Panc1 (cell line): ENCODE data around the gene TMEM134. TPM values are rescaled to one million over a fixed set of nuclear protein-coding genes. Genes with fewer than 3 reads are reported as not detected.

ENCODE experiments used
- ATAC-seq: fragments of 200-7000 bp; cut with Tn5 transposase; 2 replicates; pipeline ENCODE4 v1.9.1; 2020; ENCODE audit warnings: mild to moderate bottlenecking, moderate library complexity
- BruUV-seq: library from RNA; stranded (reverse); fragments of 400-500 nt; replicated peaks from 2 replicates; lab custom pipeline; 2021; lab: Mats Ljungman, UMichigan
- CTCF ChIA-PET: fragments of 300-600 bp; sonication (Branson Sonifier 250); formaldehyde crosslinking; loops from one replicate; lab custom pipeline; 2022; ENCODE audit warnings: antibody characterized with exemption; lab: Charles Lee
- POLR2A ChIA-PET: fragments of 300-600 bp; sonication (Branson Sonifier 250); formaldehyde crosslinking; loops from one replicate; lab custom pipeline; 2022; ENCODE audit warnings: antibody characterized with exemption; lab: Charles Lee
- DNase-seq: peaks from one replicate; pipeline ENCODE4 v3.0.0-alpha.2; 2010; ENCODE audit warnings: low read depth, low spot score
- H3K27ac ChIP-seq: 2 replicates; pipeline ENCODE4 v1.5.1; 2011; ENCODE audit warnings: mild to moderate bottlenecking, low read length, inconsistent platforms
- H3K27me3 ChIP-seq: fragments of 200-500 bp; sonication (Bioruptor generic); 2 replicates; pipeline ENCODE4 v1.6.0; 2014; ENCODE audit warnings: low read length, inconsistent platforms; ENCODE audit not compliant: control insufficient read depth, insufficient read depth
- H3K36me3 ChIP-seq: fragments of 200-500 bp; sonication (Bioruptor generic); 2 replicates; pipeline ENCODE4 v1.5.1; 2014; ENCODE audit warnings: inconsistent platforms, mild to moderate bottlenecking, low read length, moderate library complexity; ENCODE audit not compliant: control insufficient read depth, insufficient read depth
- H3K4me1 ChIP-seq: 2 replicates; pipeline ENCODE4 v1.5.1; 2011; ENCODE audit warnings: inconsistent platforms, mild to moderate bottlenecking, low read length, moderate library complexity; ENCODE audit not compliant: control insufficient read depth, insufficient read depth
- H3K4me3 ChIP-seq, 2 experiments: 2 replicates each; pipeline ENCODE4 v1.5.1; 2011 to 2012; ENCODE audit warnings: low read depth in 2 of 2, low read length in 2 of 2, mild to moderate bottlenecking in 2 of 2, inconsistent platforms in 1 of 2, moderate library complexity in 1 of 2
- H3K9me3 ChIP-seq: fragments of 200-500 bp; sonication (Bioruptor generic); 2 replicates; pipeline ENCODE4 v1.5.1; 2014; ENCODE audit warnings: low read depth, mild to moderate bottlenecking, inconsistent platforms, low read length, moderate library complexity; ENCODE audit not compliant: control insufficient read depth, insufficient read depth
- POLR2AphosphoS5 ChIP-seq: IDR thresholded peaks from 2 replicates; pipeline ENCODE4 v1.6.1; 2012; ENCODE audit warnings: mild to moderate bottlenecking, low read depth, low read length, moderate library complexity
- REST ChIP-seq, 2 experiments: IDR thresholded peaks; 2 replicates each; pipeline ENCODE4 v1.6.1; 2011 to 2012; ENCODE audit warnings: low read depth in 2 of 2, control low read depth in 1 of 2, low read length in 1 of 2, mild to moderate bottlenecking in 1 of 2, moderate library complexity in 1 of 2; ENCODE audit not compliant: insufficient read depth in 1 of 2
- SIN3A ChIP-seq: IDR thresholded peaks from 2 replicates; pipeline ENCODE4 v1.6.1; 2012; ENCODE audit warnings: low read depth, mild to moderate bottlenecking, low read length, moderate library complexity, borderline replicate concordance; ENCODE audit not compliant: insufficient read depth
- TCF7L2 ChIP-seq: IDR thresholded peaks from 2 replicates; pipeline ENCODE4 v1.6.1; 2011; ENCODE audit warnings: mild to moderate bottlenecking, low read depth, low read length, inconsistent platforms
- in situ Hi-C: cut with HindIII; loops from 2 replicates; pipeline ENCODE4 v1.10.0; 2016; ENCODE audit warnings: low sequenced_read_pairs, low pct_unique_long_range_greater_than_20kb
- intact Hi-C: fragments of 100-400 bp; cut with micrococcal nuclease; formaldehyde crosslinking; loops from one replicate; pipeline ENCODE4 v1.10.0; 2022; ENCODE audit not compliant: unreplicated experiment
- total RNA-seq: library from RNA; stranded (reverse); gene quantifications from one replicate; pipeline ENCODE4 v1.2.1, GENCODE V29; 2021; ENCODE audit not compliant: unreplicated experiment
- TF ChIP-seq, protein P1 (sequence below): fragments of 450-650 bp; IDR thresholded peaks from 2 replicates; pipeline ENCODE4 v1.5.1; 2017; ENCODE audit warnings: mild to moderate bottlenecking

TMEM134 gene
- total RNA-seq, 1 experiment from 2014 or later: 65.0 TPM

- ATAC-seq: no peak
- POLR2A ChIA-PET: no interaction called here
- Histone ChIP-seq H3K4me3 (no peak overlapping the region), H3K9me3 (no peaks in the 10 kb centered on the region), H3K36me3 (no peaks in the 10 kb centered on the region), H3K27ac (no peak overlapping the region), H3K4me1 (no peaks in the 10 kb centered on the region), H3K27me3 (no peaks in the 10 kb centered on the region)
- intact Hi-C loops (no loop called here), in situ Hi-C loops (no loop called here)
- TF ChIP-seq TCF7L2 (no peak), SIN3A (no peak), REST (IDR thresholded peaks at IDR 0.05; ENCODE audit: insufficient read depth in 1 of 2, low read depth in 2 of 2, low read length in 1 of 2) (no peak), POLR2AphosphoS5 (no peak)
- TF ChIP-seq, protein P1, sequence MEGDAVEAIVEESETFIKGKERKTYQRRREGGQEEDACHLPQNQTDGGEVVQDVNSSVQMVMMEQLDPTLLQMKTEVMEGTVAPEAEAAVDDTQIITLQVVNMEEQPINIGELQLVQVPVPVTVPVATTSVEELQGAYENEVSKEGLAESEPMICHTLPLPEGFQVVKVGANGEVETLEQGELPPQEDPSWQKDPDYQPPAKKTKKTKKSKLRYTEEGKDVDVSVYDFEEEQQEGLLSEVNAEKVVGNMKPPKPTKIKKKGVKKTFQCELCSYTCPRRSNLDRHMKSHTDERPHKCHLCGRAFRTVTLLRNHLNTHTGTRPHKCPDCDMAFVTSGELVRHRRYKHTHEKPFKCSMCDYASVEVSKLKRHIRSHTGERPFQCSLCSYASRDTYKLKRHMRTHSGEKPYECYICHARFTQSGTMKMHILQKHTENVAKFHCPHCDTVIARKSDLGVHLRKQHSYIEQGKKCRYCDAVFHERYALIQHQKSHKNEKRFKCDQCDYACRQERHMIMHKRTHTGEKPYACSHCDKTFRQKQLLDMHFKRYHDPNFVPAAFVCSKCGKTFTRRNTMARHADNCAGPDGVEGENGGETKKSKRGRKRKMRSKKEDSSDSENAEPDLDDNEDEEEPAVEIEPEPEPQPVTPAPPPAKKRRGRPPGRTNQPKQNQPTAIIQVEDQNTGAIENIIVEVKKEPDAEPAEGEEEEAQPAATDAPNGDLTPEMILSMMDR: no peak
- CTCF ChIA-PET: no interaction called here
- DNase-seq: no peak
- BruUV-seq: no TSS peak
Measured at GRCh38 chr11:67498544-67498972, 29.5 kb upstream of the TMEM134 start.

DNA sequence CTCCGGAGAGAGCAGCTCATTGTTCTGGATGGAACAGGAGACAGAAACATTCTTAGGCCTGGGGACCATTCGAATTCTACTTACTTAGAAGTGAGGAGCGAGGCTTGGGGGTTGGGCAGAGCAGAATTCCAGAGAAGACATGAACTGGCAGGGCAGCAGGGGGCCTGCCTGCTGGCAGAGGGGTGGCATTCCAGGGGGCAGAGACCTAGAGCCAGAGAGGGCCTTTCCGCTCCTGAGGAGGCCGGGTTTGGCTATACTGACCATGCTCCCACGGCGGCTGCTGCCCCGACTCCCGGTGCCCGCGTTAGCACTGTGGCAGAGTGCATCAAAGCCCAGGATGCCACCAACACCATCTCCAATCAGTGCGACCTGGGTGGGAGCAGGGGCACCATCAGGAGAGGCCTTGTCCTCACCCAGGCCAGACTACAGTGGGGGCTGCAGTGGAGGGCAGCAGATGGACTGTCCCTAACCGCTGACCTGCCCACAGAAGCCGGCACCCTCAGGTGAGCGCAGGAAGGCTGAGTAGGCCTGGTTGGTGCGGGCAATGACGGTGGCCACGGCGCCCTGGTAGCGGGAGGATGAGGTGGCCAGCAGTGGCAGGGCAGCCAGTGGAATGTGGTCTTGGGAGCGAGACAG is 28.7 kb upstream of the TMEM134 start:
- H3K4me1 ChIP-seq: no peaks in the 10 kb centered on the region
- H3K9me3 ChIP-seq: no peaks in the 10 kb centered on the region
- ChIA-PET CTCF (no interaction called here), POLR2A (interaction anchor here (0.6 kb wide), 1 partner anchor 54 kb away, joined by 5 read pairs; the partner anchor contains the start of gene CORO1B)
- H3K36me3 ChIP-seq: no peaks in the 10 kb centered on the region
- H3K27ac ChIP-seq: no peak overlapping the region
- BruUV-seq: no TSS peak
- H3K27me3 ChIP-seq: no peaks in the 10 kb centered on the region
- in situ Hi-C loops: no loop called here
- no peak for ATAC-seq
- TF ChIP-seq, protein P1: no peak
- no peak for TF ChIP-seq REST (IDR thresholded peaks at IDR 0.05; ENCODE audit: insufficient read depth in 1 of 2, low read depth in 2 of 2, low read length in 1 of 2)
- TF ChIP-seq SIN3A: no peak
- TF ChIP-seq POLR2AphosphoS5: no peak
- intact Hi-C loops: no loop called here
- no peak for DNase-seq
- H3K4me3 ChIP-seq: no peak overlapping the region
